ENCODE data around the gene FBRSL1.

The FBRSL1 gene

GRCh38 chr12:132501204-132501940 is 11.4 kb downstream of the FBRSL1 start:
- no peak overlapping the region for H3K4me3 ChIP-seq (ENCODE audit: low read depth, low read length)
- no peak for DNase-seq (ENCODE audit: low read depth)
- TF ChIP-seq POLR2A (IDR thresholded peaks at IDR 0.05; ENCODE audit: extremely low read depth, insufficient read length): no peak
- no peak for TF ChIP-seq MAX (IDR thresholded peaks at IDR 0.05; ENCODE audit: low read depth, low read length)
- TF ChIP-seq MYC (IDR thresholded peaks at IDR 0.05; ENCODE audit: low read depth, low read length): no peak
- no peak for TF ChIP-seq CTCF (IDR thresholded peaks at IDR 0.05; ENCODE audit: low read depth, low read length)

GRCh38 chr12:132502149-132502881 is 12.4 kb downstream of the FBRSL1 start:
- peak; percentile 61 for DNase-seq (ENCODE audit: low read depth)
- TF ChIP-seq POLR2A (IDR thresholded peaks at IDR 0.05; ENCODE audit: extremely low read depth, insufficient read length) (no peak), MYC (IDR thresholded peaks at IDR 0.05; ENCODE audit: low read depth, low read length) (no peak), MAX (IDR thresholded peaks at IDR 0.05; ENCODE audit: low read depth, low read length) (no peak), CTCF (IDR thresholded peaks at IDR 0.05; ENCODE audit: low read depth, low read length) (no peak)
- no peak overlapping the region for H3K4me3 ChIP-seq (ENCODE audit: low read depth, low read length)

- no peak for TF ChIP-seq CTCF (IDR thresholded peaks at IDR 0.05; ENCODE audit: low read depth, low read length)
- no peak for TF ChIP-seq MYC (IDR thresholded peaks at IDR 0.05; ENCODE audit: low read depth, low read length)
- no peak for TF ChIP-seq MAX (IDR thresholded peaks at IDR 0.05; ENCODE audit: low read depth, low read length)
- no peak for TF ChIP-seq POLR2A (IDR thresholded peaks at IDR 0.05; ENCODE audit: extremely low read depth, insufficient read length)
- no peak overlapping the region for H3K4me3 ChIP-seq (ENCODE audit: low read depth, low read length)
- no peak for DNase-seq (ENCODE audit: low read depth)
Measured at GRCh38 chr12:132502882-132503193, 12.9 kb downstream of the FBRSL1 start.

GRCh38 chr12:132503618-132504204 is 13.8 kb downstream of the FBRSL1 start:
- H3K4me3 ChIP-seq (ENCODE audit: low read depth, low read length): no peak overlapping the region
- no peak for TF ChIP-seq POLR2A (IDR thresholded peaks at IDR 0.05; ENCODE audit: extremely low read depth, insufficient read length)
- TF ChIP-seq MYC (IDR thresholded peaks at IDR 0.05; ENCODE audit: low read depth, low read length): no peak
- no peak for TF ChIP-seq MAX (IDR thresholded peaks at IDR 0.05; ENCODE audit: low read depth, low read length)
- TF ChIP-seq CTCF (IDR thresholded peaks at IDR 0.05; ENCODE audit: low read depth, low read length): no peak
- DNase-seq (ENCODE audit: low read depth): no peak

- peak; percentile 63 for DNase-seq (ENCODE audit: low read depth)
- no peak for TF ChIP-seq POLR2A (IDR thresholded peaks at IDR 0.05; ENCODE audit: extremely low read depth, insufficient read length)
- no peak for TF ChIP-seq CTCF (IDR thresholded peaks at IDR 0.05; ENCODE audit: low read depth, low read length)
- no peak for TF ChIP-seq MYC (IDR thresholded peaks at IDR 0.05; ENCODE audit: low read depth, low read length)
- TF ChIP-seq MAX (IDR thresholded peaks at IDR 0.05; ENCODE audit: low read depth, low read length): no peak
Measured at GRCh38 chr12:132505105-132505851, 15.3 kb downstream of the FBRSL1 start.

More at GRCh38 chr12:132505105-132505851, 15.3 kb downstream of the FBRSL1 start:
- H3K4me3 ChIP-seq (ENCODE audit: low read depth, low read length): peak overlapping the region; percentile 49
